Fibroblast of skin of left biceps (primary cell): ENCODE results near the gene ANO4.

Source experiments
- DNase-seq, 2 experiments: peaks; one replicate each; pipeline ENCODE4 v3.0.0-alpha.2; 2013; ENCODE audit warnings: low read depth in 2 of 2

The ANO4 gene

GRCh38 chr12:100808777-100809176 is 14.2 kb downstream of the ANO4 start:
- no peak for DNase-seq

GRCh38 chr12:100820314-100820713 is 25.7 kb downstream of the ANO4 start:
- no peak for DNase-seq

- no peak for DNase-seq
Observed at GRCh38 chr12:100823963-100824362, 29.4 kb downstream of the ANO4 start.

GRCh38 chr12:100824476-100824875 is 29.9 kb downstream of the ANO4 start:
- DNase-seq: no peak

GRCh38 chr12:100826323-100826722 is 31.7 kb downstream of the ANO4 start:
- DNase-seq: no peak

- DNase-seq: no peak
Observed at GRCh38 chr12:100827901-100828520, 33.4 kb downstream of the ANO4 start.

GRCh38 chr12:100830003-100830795 is 35.6 kb downstream of the ANO4 start:
- DNase-seq: no peak

- no peak for DNase-seq
Observed at GRCh38 chr12:100833282-100833681, 38.7 kb downstream of the ANO4 start.

GRCh38 chr12:100840748-100841147 is 46.2 kb downstream of the ANO4 start:
- DNase-seq: no peak

- no peak for DNase-seq
Observed at GRCh38 chr12:100842156-100842555, 47.6 kb downstream of the ANO4 start.

GRCh38 chr12:100843061-100843460 is 48.5 kb downstream of the ANO4 start:
- DNase-seq: no peak

- no peak for DNase-seq
Observed at GRCh38 chr12:100845095-100845494, 50.5 kb downstream of the ANO4 start.

GRCh38 chr12:100851637-100852036 is 57.1 kb downstream of the ANO4 start:
- DNase-seq: no peak

- no peak for DNase-seq
Observed at GRCh38 chr12:100857418-100857817, 62.8 kb downstream of the ANO4 start.

GRCh38 chr12:100857971-100858370 is 63.4 kb downstream of the ANO4 start:
- DNase-seq: no peak

- no peak for DNase-seq
Observed at GRCh38 chr12:100858656-100859055, 64.1 kb downstream of the ANO4 start.

- no peak for DNase-seq
Observed at GRCh38 chr12:100859063-100859627, 64.6 kb downstream of the ANO4 start.

- DNase-seq: no peak
Observed at GRCh38 chr12:100860611-100861010, 66.0 kb downstream of the ANO4 start.

- DNase-seq: no peak
Observed at GRCh38 chr12:100862676-100863075, 68.1 kb downstream of the ANO4 start.

- no peak for DNase-seq
Observed at GRCh38 chr12:100864366-100864765, 69.8 kb downstream of the ANO4 start.

GRCh38 chr12:100867639-100868393 is 73.2 kb downstream of the ANO4 start:
- no peak for DNase-seq

- DNase-seq: no peak
Observed at GRCh38 chr12:100868487-100868886, 73.9 kb downstream of the ANO4 start.
